GM23338 (cell line): ENCODE measurements around the gene EMC1.
"Not testable (repeated sequence)": the region's sequence is repeated elsewhere in the genome, so short reads cannot be mapped to it uniquely, and the experiment has no call there.

Experiments
- CTCF ChIP-seq, 2 experiments: fragments of 200-600 bp in 1 of 2; sonication (generic) in 1 of 2; conservative IDR thresholded peaks; 2 replicates each; pipeline versions ENCODE4 v1.5.1 to v1.6.1; 2016 to 2017; ENCODE audit warnings: antibody characterized with exemption in 2 of 2, low read depth in 2 of 2, mild to moderate bottlenecking in 2 of 2, moderate library complexity in 1 of 2
- EZH2 ChIP-seq: fragments of 200-600 bp; sonication (generic); IDR thresholded peaks from one replicate; pipeline ENCODE4 v1.8.0; 2017; ENCODE audit warnings: antibody characterized with exemption, mild to moderate bottlenecking, low read depth; ENCODE audit not compliant: unreplicated experiment
- EZH2phosphoT487 ChIP-seq: fragments of 200-600 bp; sonication (generic); IDR thresholded peaks from one replicate; pipeline ENCODE4 v1.8.1; 2018; ENCODE audit warnings: antibody characterized with exemption; ENCODE audit not compliant: unreplicated experiment
- POLR2AphosphoS5 ChIP-seq: IDR thresholded peaks from 2 replicates; pipeline ENCODE4 v1.6.1; 2016; ENCODE audit warnings: antibody characterized with exemption, low read depth
- REST ChIP-seq: IDR thresholded peaks from one replicate; pipeline ENCODE4 v1.6.1; 2018; ENCODE audit warnings: antibody characterized with exemption; ENCODE audit not compliant: unreplicated experiment

GRCh38 chr1:19180265-19180657 lies 71.1 kb downstream of the EMC1 start:
- not testable (repeated sequence) for TF ChIP-seq POLR2AphosphoS5; CTCF (conservative IDR thresholded peaks at IDR 0.05; ENCODE audit: low read depth in 2 of 2); REST; EZH2phosphoT487; EZH2
